Activated T-cell treated with anti-CD3 and anti-CD28 coated beads for 1 hour (primary cell): Measurements from ENCODE around the gene FAM114A2.
"Not testable (repeated sequence)": the region's sequence is repeated elsewhere in the genome, so short reads cannot be mapped to it uniquely, and the experiment has no call there.

Experiments used
- DNase-seq: peaks from one replicate; pipeline ENCODE4 v3.0.0-alpha.2; 2020; ENCODE audit warnings: low read depth

Gene FAM114A2

GRCh38 chr5:154038707-154039457 is at the start of gene FAM114A2, which contains the start of gene MFAP3:
Gene FAM114A2 (minus strand): TSS chr5:154038910. CDS start chr5:154034953, 3,957 bp downstream.
Gene MFAP3 (plus strand): TSS chr5:154038967. CDS start chr5:154049723, 10,756 bp downstream.
- peak; percentile 80 for DNase-seq

GRCh38 chr5:154087260-154087659 is 48.5 kb upstream of the FAM114A2 start:
- DNase-seq = no peak

- DNase-seq = no peak
Observed at GRCh38 chr5:154086641-154087040, 47.9 kb upstream of the FAM114A2 start.

GRCh38 chr5:154086146-154086545 is 47.4 kb upstream of the FAM114A2 start:
- no peak for DNase-seq

GRCh38 chr5:154084062-154084639 is 45.4 kb upstream of the FAM114A2 start:
- DNase-seq = no peak

- no peak for DNase-seq
Observed at GRCh38 chr5:154081246-154081645, 42.5 kb upstream of the FAM114A2 start.

- no peak for DNase-seq
Observed at GRCh38 chr5:154078272-154078671, 39.6 kb upstream of the FAM114A2 start.

- DNase-seq = no peak
Observed at GRCh38 chr5:154077696-154078095, 39.0 kb upstream of the FAM114A2 start.

- no peak for DNase-seq
Observed at GRCh38 chr5:154076240-154076922, 37.7 kb upstream of the FAM114A2 start.

GRCh38 chr5:154072414-154073171 is 33.9 kb upstream of the FAM114A2 start:
- DNase-seq = peak; percentile 83

GRCh38 chr5:154071799-154072413 is 33.2 kb upstream of the FAM114A2 start:
- no peak for DNase-seq

- DNase-seq = not testable (repeated sequence)
Observed at GRCh38 chr5:154069854-154070253, 31.1 kb upstream of the FAM114A2 start.

GRCh38 chr5:154065971-154066370 is 27.3 kb upstream of the FAM114A2 start:
- DNase-seq = no peak

- no peak for DNase-seq
Observed at GRCh38 chr5:154063372-154063771, 24.7 kb upstream of the FAM114A2 start.

GRCh38 chr5:154060606-154061005 is 21.9 kb upstream of the FAM114A2 start:
- no peak for DNase-seq

- DNase-seq = no peak
Observed at GRCh38 chr5:154059583-154059982, 20.9 kb upstream of the FAM114A2 start.

- DNase-seq = no peak
Observed at GRCh38 chr5:154059039-154059430, 20.3 kb upstream of the FAM114A2 start.

- DNase-seq = no peak
Observed at GRCh38 chr5:154058055-154059038, 19.6 kb upstream of the FAM114A2 start.

- DNase-seq = no peak
Observed at GRCh38 chr5:154055201-154055600, 16.5 kb upstream of the FAM114A2 start.

- DNase-seq = no peak
Observed at GRCh38 chr5:154053468-154053867, 14.8 kb upstream of the FAM114A2 start.

GRCh38 chr5:154049636-154050035 is 10.9 kb upstream of the FAM114A2 start:
- no peak for DNase-seq
